ENCODE data around the gene DCDC2C. TPM values are rescaled to one million over a fixed set of nuclear protein-coding genes. Genes with fewer than 3 reads are reported as not detected.

Gene DCDC2C
- total and polyA plus RNA-seq, 9 of the 15 experiments (the other 6 are each of a cell fraction or from before 2014, with no cell fraction given): not detected

DNA sequence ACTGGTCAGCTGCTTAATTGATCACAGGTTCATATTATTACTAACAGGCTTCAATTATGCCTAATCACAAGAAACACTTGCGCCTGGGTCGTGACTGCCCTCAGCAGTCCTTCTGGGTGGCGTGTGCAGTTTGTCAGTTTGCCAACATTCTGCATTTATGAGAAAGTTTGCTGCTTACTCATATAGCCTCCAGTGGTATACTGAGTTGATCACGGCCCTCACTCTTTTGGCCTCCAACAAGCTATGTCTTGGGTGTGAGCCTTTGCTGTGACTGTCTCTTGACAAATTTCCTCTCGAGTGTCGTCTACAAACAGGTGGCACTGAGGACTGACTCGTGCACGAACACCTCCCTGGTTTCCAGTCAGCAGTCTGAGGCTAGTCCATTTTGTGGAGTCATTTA is 27.3 kb downstream of the DCDC2C start:
- Histone ChIP-seq H3K9me3 (replicated peaks; ENCODE audit: control insufficient read depth, insufficient read depth, low read depth, low read length) (no peaks in the 10 kb centered on the region), H3K4me3 (no peak overlapping the region), H3K36me3 (ENCODE audit: control insufficient read depth, insufficient read depth, low read length) (no peaks in the 10 kb centered on the region), H3K9ac (ENCODE audit: insufficient read depth in 1 of 2, low read depth in 2 of 2, low read length in 2 of 2) (no peak overlapping the region), H3K9me1 (ENCODE audit: control insufficient read depth, insufficient read depth, low read length) (no peaks in the 10 kb centered on the region), H3K4me2 (ENCODE audit: insufficient read depth, low read length) (no peak overlapping the region), H3K27ac (ENCODE audit: extremely low read depth, low read depth, low read length) (no peak overlapping the region), H3K79me2 (ENCODE audit: control insufficient read depth, insufficient read depth, low read length) (no peaks in the 10 kb centered on the region), H4K20me1 (replicated peaks; ENCODE audit: control insufficient read depth, insufficient read depth, low read length) (no peaks in the 10 kb centered on the region), H3K27me3 (ENCODE audit: control insufficient read depth in 2 of 2, insufficient read depth in 2 of 2, low read length in 2 of 2) (peaks cover 0 to 27% of the 10 kb centered on the region in 2 experiments; a peak in 3 of 5 replicates), H2AFZ (ENCODE audit: low read depth, low read length) (no peak overlapping the region), H3K4me1 (replicated peaks in 1 of 2; ENCODE audit: control insufficient read depth in 2 of 2, insufficient read depth in 2 of 2, low read length in 2 of 2) (no peaks in the 10 kb centered on the region)
- TF ChIP-seq ZNF431 (CRISPR knock-in tag; IDR thresholded peaks at IDR 0.05): no peak
- no peak for TF ChIP-seq BCOR (IDR thresholded peaks at IDR 0.05)
- TF ChIP-seq, protein P1, sequence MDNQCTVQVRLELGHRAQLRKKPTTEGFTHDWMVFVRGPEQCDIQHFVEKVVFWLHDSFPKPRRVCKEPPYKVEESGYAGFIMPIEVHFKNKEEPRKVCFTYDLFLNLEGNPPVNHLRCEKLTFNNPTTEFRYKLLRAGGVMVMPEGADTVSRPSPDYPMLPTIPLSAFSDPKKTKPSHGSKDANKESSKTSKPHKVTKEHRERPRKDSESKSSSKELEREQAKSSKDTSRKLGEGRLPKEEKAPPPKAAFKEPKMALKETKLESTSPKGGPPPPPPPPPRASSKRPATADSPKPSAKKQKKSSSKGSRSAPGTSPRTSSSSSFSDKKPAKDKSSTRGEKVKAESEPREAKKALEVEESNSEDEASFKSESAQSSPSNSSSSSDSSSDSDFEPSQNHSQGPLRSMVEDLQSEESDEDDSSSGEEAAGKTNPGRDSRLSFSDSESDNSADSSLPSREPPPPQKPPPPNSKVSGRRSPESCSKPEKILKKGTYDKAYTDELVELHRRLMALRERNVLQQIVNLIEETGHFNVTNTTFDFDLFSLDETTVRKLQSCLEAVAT (IDR thresholded peaks at IDR 0.05): no peak
- no peak for TF ChIP-seq RHOXF2B (CRISPR knock-in tag; conservative IDR thresholded peaks at IDR 0.05)
- BruUV-seq (replicated peaks): no TSS peak
- FAIRE-seq (no peak), DNase-seq (ENCODE audit: extremely low read depth in 1 of 4, low spot score in 3 of 4) (no peak), ATAC-seq (no peak)
- in situ Hi-C loops (cut with MboI): no loop called here
- ChIA-PET POLR2A (no interaction called here), CTCF (ENCODE audit: low intra/inter-chr PET ratio) (no interaction called here)
- 0% methylated on average over 8 of the region's 8 CpGs for WGBS (ENCODE audit: insufficient coverage, low coverage, missing lambda C conversion rate)
- intact Hi-C loops (cut with micrococcal nuclease): no loop called here

DNA sequence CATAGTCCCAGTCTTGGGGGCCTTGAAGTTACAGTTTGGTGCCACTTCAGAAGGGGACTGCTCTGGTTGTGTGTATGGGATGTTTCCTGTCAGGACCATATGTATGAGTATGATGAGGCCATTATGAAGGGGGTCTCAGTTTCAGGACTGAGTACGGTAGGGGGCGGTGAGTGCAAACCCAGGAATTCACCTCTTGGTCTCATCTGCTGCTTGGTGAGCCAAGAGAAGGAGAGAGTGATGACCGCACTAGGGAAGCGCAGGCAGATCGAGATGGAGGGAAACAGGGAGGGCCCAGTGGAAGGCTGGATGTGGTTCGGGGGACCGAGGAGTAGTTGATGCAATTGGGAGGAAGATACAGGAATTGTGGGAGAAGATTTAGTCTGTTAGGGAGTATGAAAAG is 28.5 kb downstream of the DCDC2C start:
- ATAC-seq: no peak
- Histone ChIP-seq H4K20me1 (replicated peaks; ENCODE audit: control insufficient read depth, insufficient read depth, low read length) (no peaks in the 10 kb centered on the region), H3K4me1 (replicated peaks in 1 of 2; ENCODE audit: control insufficient read depth in 2 of 2, insufficient read depth in 2 of 2, low read length in 2 of 2) (no peaks in the 10 kb centered on the region), H3K36me3 (ENCODE audit: control insufficient read depth, insufficient read depth, low read length) (no peaks in the 10 kb centered on the region), H3K27ac (ENCODE audit: extremely low read depth, low read depth, low read length) (no peak overlapping the region), H3K9me3 (replicated peaks; ENCODE audit: control insufficient read depth, insufficient read depth, low read depth, low read length) (no peaks in the 10 kb centered on the region), H3K9ac (ENCODE audit: insufficient read depth in 1 of 2, low read depth in 2 of 2, low read length in 2 of 2) (no peak overlapping the region), H3K4me2 (ENCODE audit: insufficient read depth, low read length) (no peak overlapping the region), H3K79me2 (ENCODE audit: control insufficient read depth, insufficient read depth, low read length) (no peaks in the 10 kb centered on the region), H3K27me3 (ENCODE audit: control insufficient read depth in 2 of 2, insufficient read depth in 2 of 2, low read length in 2 of 2) (peaks cover 0 to 30% of the 10 kb centered on the region in 2 experiments; a peak in 4 of 5 replicates), H2AFZ (ENCODE audit: low read depth, low read length) (no peak overlapping the region), H3K4me3 (no peak overlapping the region), H3K9me1 (ENCODE audit: control insufficient read depth, insufficient read depth, low read length) (no peaks in the 10 kb centered on the region)
- ChIA-PET CTCF (ENCODE audit: low intra/inter-chr PET ratio) (no interaction called here), POLR2A (no interaction called here)
- no TSS peak for BruUV-seq (replicated peaks)
- no peak for TF ChIP-seq ZNF263 (CRISPR knock-in tag; IDR thresholded peaks at IDR 0.05; ENCODE audit: borderline replicate concordance)
- no peak for TF ChIP-seq CBFB (CRISPR knock-in tag; IDR thresholded peaks at IDR 0.05)
- intact Hi-C loops (cut with micrococcal nuclease): no loop called here
- 0% methylated on average over 7 of the region's 7 CpGs for WGBS (ENCODE audit: insufficient coverage, low coverage, missing lambda C conversion rate)
- no peak for DNase-seq (ENCODE audit: extremely low read depth in 1 of 4, low spot score in 3 of 4)
- FAIRE-seq: no peak
- in situ Hi-C loops (cut with MboI): no loop called here
